IMR-90 (cell line): Measurements from ENCODE around the gene C20orf173.

Experiments used
- BHLHE40 ChIP-seq: fragments of 150-350 bp; IDR thresholded peaks from 2 replicates; pipeline ENCODE4 v1.6.1; 2016; ENCODE audit warnings: mild to moderate bottlenecking, low read depth, low read length
- CEBPB ChIP-seq: IDR thresholded peaks from 2 replicates; pipeline ENCODE4 v1.6.1; 2012; ENCODE audit warnings: low read depth, low read length, improper control_type of control experiment
- MAFK ChIP-seq: IDR thresholded peaks from 2 replicates; pipeline ENCODE4 v1.6.1; 2012; ENCODE audit warnings: low read depth, low read length, improper control_type of control experiment
- MAZ ChIP-seq: IDR thresholded peaks from 2 replicates; pipeline ENCODE4 v1.6.1; 2012; ENCODE audit warnings: low read depth, mild to moderate bottlenecking, low read length, improper control_type of control experiment, moderate library complexity, borderline replicate concordance
- MXI1 ChIP-seq: IDR thresholded peaks from 2 replicates; pipeline ENCODE4 v1.6.1; 2012; ENCODE audit warnings: low read depth, mild to moderate bottlenecking, low read length, moderate library complexity, borderline replicate concordance
- NFE2L2 ChIP-seq: fragments of 150-350 bp; IDR thresholded peaks from 2 replicates; pipeline ENCODE4 v1.6.1; 2016; ENCODE audit warnings: low read depth, mild to moderate bottlenecking, low read length
- POLR2A ChIP-seq: IDR thresholded peaks from 2 replicates; pipeline ENCODE4 v1.6.1; 2012; ENCODE audit warnings: mild to moderate bottlenecking, low read depth, low read length
- RAD21 ChIP-seq: IDR thresholded peaks from 2 replicates; pipeline ENCODE4 v1.6.1; 2012; ENCODE audit warnings: low read length, improper control_type of control experiment
- RFX5 ChIP-seq: IDR thresholded peaks from 2 replicates; pipeline ENCODE4 v1.8.0; 2012; ENCODE audit warnings: low read depth, mild to moderate bottlenecking, low read length, moderate library complexity
- SMC3 ChIP-seq: fragments of 150-350 bp; IDR thresholded peaks from 2 replicates; pipeline ENCODE4 v1.6.1; 2016; ENCODE audit warnings: low read depth, mild to moderate bottlenecking, antibody characterized with exemption, low read length, moderate library complexity
- TF ChIP-seq, protein P1 (sequence below): conservative IDR thresholded peaks from 2 replicates; pipeline ENCODE4 v1.5.1; 2012; ENCODE audit warnings: mild to moderate bottlenecking, low read depth, low read length, improper control_type of control experiment
- TF ChIP-seq, protein P2 (sequence below): fragments of 150-350 bp; IDR thresholded peaks from 2 replicates; pipeline ENCODE4 v1.6.1; 2016; ENCODE audit warnings: low read depth, mild to moderate bottlenecking, low read length, moderate library complexity, borderline replicate concordance
- TF ChIP-seq, protein P3 (sequence below): fragments of 150-350 bp; IDR thresholded peaks from 2 replicates; pipeline ENCODE4 v1.6.1; 2017; ENCODE audit warnings: mild to moderate bottlenecking, antibody characterized with exemption, low read length, low read depth

DNA sequence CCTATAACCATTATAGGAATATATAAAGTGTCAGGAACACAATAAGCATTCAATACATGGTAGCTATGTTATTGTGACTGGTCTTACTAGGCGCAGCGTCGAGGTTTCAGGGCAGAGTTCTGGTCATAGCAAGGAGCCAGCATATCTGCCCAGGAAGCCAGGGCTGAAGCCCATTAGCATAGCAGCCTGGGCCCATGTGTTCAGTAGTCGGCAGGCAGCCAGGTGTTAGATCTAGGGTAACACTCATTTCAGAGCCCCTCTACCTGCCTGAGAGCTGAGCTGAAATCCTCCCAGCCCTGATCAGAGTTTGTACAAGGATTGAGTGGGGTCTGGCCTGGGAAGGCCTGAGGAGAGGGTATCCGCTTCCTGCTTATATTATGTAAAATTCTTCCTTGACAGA, 32.1 kb downstream of the C20orf173 start:
- TF ChIP-seq, protein P1, sequence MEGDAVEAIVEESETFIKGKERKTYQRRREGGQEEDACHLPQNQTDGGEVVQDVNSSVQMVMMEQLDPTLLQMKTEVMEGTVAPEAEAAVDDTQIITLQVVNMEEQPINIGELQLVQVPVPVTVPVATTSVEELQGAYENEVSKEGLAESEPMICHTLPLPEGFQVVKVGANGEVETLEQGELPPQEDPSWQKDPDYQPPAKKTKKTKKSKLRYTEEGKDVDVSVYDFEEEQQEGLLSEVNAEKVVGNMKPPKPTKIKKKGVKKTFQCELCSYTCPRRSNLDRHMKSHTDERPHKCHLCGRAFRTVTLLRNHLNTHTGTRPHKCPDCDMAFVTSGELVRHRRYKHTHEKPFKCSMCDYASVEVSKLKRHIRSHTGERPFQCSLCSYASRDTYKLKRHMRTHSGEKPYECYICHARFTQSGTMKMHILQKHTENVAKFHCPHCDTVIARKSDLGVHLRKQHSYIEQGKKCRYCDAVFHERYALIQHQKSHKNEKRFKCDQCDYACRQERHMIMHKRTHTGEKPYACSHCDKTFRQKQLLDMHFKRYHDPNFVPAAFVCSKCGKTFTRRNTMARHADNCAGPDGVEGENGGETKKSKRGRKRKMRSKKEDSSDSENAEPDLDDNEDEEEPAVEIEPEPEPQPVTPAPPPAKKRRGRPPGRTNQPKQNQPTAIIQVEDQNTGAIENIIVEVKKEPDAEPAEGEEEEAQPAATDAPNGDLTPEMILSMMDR = no peak
- TF ChIP-seq CEBPB (no peak), POLR2A (no peak), RAD21 (no peak), MAZ (no peak), NFE2L2 (no peak), MXI1 (no peak), SMC3 (no peak), RFX5 (no peak), BHLHE40 (no peak), MAFK (no peak)
- TF ChIP-seq, protein P2, sequence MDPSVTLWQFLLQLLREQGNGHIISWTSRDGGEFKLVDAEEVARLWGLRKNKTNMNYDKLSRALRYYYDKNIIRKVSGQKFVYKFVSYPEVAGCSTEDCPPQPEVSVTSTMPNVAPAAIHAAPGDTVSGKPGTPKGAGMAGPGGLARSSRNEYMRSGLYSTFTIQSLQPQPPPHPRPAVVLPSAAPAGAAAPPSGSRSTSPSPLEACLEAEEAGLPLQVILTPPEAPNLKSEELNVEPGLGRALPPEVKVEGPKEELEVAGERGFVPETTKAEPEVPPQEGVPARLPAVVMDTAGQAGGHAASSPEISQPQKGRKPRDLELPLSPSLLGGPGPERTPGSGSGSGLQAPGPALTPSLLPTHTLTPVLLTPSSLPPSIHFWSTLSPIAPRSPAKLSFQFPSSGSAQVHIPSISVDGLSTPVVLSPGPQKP = no peak
- TF ChIP-seq, protein P3, sequence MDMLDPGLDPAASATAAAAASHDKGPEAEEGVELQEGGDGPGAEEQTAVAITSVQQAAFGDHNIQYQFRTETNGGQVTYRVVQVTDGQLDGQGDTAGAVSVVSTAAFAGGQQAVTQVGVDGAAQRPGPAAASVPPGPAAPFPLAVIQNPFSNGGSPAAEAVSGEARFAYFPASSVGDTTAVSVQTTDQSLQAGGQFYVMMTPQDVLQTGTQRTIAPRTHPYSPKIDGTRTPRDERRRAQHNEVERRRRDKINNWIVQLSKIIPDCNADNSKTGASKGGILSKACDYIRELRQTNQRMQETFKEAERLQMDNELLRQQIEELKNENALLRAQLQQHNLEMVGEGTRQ = no peak
